Right forelimb (tissue), 1 donor: Measurements from ENCODE around the gene CTNNBL1.
"Not testable (repeated sequence)": the region's sequence is repeated elsewhere in the genome, so short reads cannot be mapped to it uniquely, and the experiment has no call there.

Experiments
- DNase-seq: peaks from one replicate; pipeline ENCODE4 v3.0.0-alpha.2; 2018

CTNNBL1 gene

DNA sequence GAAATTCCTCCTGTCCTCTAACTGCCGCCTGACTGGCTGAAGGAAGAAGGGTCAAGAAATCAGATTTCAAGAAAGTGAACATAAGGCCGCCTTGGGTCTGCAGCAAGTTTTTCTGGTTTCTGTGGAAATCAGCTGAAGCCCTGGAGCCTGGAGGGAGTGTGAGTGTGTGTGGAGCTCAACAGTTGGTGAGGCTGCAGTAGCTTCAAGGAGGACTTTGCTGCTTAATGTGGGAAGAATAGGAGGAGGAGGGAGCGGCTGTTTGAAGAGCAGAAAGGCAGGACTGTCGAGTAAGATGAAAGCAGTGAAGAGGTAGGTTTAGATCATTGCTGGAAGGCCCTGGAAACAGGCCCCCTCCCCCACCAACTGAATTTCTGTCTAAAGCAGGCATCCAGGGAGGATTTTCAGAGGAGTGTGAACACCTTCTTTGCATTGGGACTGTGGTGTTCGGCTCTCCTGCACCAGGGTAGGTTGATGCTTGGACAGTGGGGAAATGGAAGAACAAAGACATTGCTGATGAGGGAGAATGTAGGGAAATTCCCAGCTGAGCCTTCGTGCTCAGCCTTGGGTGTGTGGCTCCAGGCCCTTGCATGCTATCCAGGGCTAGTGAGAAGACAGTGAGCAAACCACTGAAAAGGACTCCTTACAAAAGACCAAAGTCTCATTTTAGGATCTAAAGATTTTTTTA, 129.6 kb downstream of the CTNNBL1 start:
- DNase-seq, result no peak

GRCh38 chr20:37827605-37828004, 133.8 kb downstream of the CTNNBL1 start:
- no peak for DNase-seq

- no peak for DNase-seq
Measured at GRCh38 chr20:37828684-37829083, 134.9 kb downstream of the CTNNBL1 start.

- DNase-seq, result no peak
Measured at GRCh38 chr20:37829128-37829527, 135.3 kb downstream of the CTNNBL1 start.

GRCh38 chr20:37833221-37833896, 139.5 kb downstream of the CTNNBL1 start:
- no peak for DNase-seq

GRCh38 chr20:37836926-37837325, 143.1 kb downstream of the CTNNBL1 start:
- DNase-seq, result no peak

DNA sequence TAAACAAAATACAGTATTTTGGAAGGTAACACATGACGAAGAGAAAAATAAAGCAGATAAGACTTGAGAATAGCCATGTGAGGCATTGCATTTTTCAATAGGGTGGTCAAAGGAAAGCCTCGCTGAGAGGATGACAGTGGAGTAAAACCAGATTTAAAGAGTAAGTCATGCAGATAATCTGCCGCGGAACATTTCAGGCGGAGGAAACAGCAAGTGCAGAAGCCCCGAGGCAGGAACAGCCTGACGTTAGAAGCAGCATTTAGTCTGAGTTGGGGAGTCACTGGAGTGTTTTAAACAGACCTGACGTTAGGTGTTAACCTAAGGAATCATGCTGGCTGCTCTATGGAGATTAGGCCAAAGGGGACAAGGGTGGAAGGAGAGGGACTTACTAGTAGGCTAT, 144.1 kb downstream of the CTNNBL1 start:
- no peak for DNase-seq

- no peak for DNase-seq
Measured at GRCh38 chr20:37838769-37839431, 145.1 kb downstream of the CTNNBL1 start.

- no peak for DNase-seq
Measured at GRCh38 chr20:37839432-37839827, 145.6 kb downstream of the CTNNBL1 start.

DNA sequence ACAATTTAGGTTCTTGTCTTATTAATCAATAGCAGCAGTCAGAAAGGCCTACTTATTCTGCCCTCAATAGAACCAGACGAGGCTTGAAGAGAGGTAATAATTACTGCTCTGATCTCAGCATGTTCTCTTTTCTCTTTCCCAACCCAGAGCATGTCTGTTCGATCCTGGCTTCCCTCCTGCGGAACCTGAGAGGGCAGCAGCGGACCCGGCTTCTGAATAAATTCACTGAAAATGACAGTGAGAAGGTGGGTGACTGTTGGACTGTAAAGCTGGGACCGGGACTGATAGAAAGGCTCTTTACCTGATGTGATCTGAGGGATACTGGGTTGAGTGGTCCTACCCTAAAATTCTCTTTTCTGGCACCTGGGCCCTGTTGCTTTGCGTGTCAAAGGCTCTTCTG, 146.1 kb downstream of the CTNNBL1 start:
- DNase-seq, result no peak

DNA sequence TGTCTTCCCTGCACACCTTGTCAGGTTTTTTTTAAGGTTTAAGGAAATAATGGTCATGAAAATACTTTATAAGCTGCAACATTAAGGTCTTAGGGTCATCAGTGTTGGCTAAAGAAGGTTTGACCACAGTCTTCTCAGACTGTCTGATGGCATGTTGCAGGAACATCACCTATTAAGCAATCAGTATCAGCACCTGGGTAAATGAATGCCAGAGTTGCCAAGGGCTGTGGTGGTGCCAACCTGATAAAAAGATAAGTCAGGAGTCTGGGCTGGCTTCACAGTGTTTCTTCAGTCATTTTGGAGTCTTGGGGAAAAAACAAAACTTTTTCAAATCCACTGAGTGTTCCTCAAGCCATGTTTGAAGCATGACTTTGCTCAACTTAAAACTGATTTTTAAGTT, 147.6 kb downstream of the CTNNBL1 start:
- no peak for DNase-seq

DNA sequence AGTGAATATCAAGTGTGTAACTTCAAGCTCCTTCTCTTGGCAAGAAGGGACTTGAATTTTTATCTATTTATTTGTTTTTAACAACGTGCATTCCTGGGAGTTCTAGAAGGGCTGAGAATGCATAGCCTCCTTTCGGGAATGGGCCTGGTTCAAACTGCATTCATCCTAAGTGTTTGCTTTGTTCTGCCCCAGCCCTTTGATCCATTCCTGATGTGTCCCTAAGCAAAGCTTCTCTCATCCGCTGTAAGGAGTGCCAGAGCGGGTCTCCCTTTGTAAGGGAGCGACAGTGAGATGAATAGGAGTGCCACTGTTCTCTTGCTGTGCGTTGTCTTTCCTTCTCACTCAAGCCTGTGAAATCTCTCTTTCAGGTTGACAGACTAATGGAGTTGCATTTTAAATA, 148.1 kb downstream of the CTNNBL1 start:
- DNase-seq, result no peak

DNA sequence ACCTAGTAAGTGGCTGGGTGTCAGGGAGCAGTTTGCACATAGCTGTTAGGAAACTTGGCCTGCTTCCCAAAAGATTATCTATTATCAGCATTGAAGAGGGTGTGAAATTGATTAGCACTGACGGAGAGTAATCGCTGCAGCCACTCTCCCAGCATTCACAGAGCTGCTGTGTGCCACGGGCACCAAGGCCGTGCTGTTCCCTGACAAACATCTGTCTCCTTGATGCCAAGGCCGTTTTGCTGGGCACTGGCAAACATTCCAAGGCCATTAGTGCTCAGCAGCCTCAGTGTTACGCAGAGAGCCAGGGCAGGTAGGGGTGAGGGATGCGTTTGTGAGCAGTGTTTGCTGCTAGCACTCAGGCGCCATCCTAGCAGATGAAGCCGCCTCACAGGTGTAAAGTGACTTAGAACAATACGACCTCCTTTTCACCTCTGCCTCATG, 151.4 kb downstream of the CTNNBL1 start:
- no peak for DNase-seq

DNA sequence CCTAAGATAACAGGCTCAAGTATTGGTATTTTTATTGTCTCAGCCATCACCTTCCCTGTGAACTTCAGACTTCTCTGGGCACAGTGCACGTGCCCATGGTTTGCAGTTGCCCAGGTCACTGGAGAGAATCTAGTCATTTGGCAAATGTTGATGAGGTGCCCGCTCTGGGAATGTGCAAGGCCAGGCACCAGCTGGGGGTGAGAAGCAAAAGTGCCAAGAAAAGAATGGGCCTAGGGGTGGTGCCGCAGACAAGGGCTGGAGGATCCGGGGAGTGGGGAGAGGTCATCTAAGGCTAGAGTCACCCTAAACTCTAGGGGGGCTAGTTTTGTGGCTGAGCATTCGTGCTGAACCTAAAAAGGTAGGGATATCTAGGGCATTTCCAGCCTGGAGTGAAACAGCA, 152.0 kb downstream of the CTNNBL1 start:
- no peak for DNase-seq

GRCh38 chr20:37846573-37846972, 152.7 kb downstream of the CTNNBL1 start:
- DNase-seq, result no peak

- DNase-seq, result no peak
Measured at GRCh38 chr20:37848706-37849105, 154.9 kb downstream of the CTNNBL1 start.

- no peak for DNase-seq
Measured at GRCh38 chr20:37849156-37849555, 155.3 kb downstream of the CTNNBL1 start.

- no peak for DNase-seq
Measured at GRCh38 chr20:37849566-37849965, 155.7 kb downstream of the CTNNBL1 start.

GRCh38 chr20:37850036-37850592, 156.3 kb downstream of the CTNNBL1 start:
- no peak for DNase-seq

DNA sequence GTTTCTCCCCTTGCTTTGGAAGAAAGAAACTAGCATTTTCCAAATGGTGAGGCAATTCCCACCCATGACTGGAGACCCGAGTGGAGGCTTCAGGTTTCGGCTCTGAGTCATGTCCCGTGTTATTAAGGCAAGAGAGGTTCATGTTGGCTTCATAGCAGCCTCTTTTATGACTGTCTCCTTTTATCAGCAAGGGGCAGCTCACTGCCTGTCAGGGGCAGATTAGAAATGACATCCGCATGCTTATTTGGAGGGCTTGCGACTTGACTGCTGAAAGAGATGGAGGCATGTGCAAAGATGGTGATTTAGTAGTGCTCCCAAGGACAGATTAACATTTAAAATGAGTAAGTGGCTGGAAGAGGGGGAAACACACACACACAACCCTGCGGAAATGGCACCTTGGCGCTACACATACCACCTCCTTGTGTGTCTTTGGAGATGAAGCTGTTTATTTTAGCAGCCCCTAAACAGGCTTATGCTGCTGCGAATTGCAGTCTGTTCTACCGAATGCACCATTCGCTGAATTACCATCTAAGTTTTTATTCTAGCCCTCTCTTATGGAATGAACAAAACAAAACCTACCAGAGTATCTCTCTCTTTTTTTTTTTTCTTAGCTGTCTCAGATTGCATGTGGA, 157.0 kb downstream of the CTNNBL1 start:
- DNase-seq, result no peak

- no peak for DNase-seq
Measured at GRCh38 chr20:37852666-37853065, 158.8 kb downstream of the CTNNBL1 start.

- DNase-seq, result no peak
Measured at GRCh38 chr20:37853823-37854375, 160.1 kb downstream of the CTNNBL1 start.

- not testable (repeated sequence) for DNase-seq
Measured at GRCh38 chr20:37856034-37856433, 162.2 kb downstream of the CTNNBL1 start.
